K562 (cell line): ENCODE results near the gene CUL3.

Experiments
- BHLHE40 ChIP-seq: IDR thresholded peaks from 2 replicates; pipeline ENCODE4 v1.6.1; 2011; ENCODE audit warnings: low read length, improper control_type of control experiment
- PHB ChIP-seq: fragments of 250-450 bp; sonication (Bioruptor Pico); IDR thresholded peaks from 2 replicates; pipeline ENCODE4 v1.5.0; 2021
- XRCC5 ChIP-seq: fragments of 200-400 bp; formaldehyde crosslinking; IDR thresholded peaks from 2 replicates; pipeline ENCODE4 v1.6.1; 2017; ENCODE audit warnings: low read depth, mild to moderate bottlenecking, low read length
- TF ChIP-seq, protein P1 (sequence below): fragments of 250-450 bp; sonication (Bioruptor Pico); IDR thresholded peaks from 2 replicates; pipeline ENCODE4 v1.5.0; 2021; ENCODE audit warnings: mild to moderate bottlenecking, borderline replicate concordance

DNA sequence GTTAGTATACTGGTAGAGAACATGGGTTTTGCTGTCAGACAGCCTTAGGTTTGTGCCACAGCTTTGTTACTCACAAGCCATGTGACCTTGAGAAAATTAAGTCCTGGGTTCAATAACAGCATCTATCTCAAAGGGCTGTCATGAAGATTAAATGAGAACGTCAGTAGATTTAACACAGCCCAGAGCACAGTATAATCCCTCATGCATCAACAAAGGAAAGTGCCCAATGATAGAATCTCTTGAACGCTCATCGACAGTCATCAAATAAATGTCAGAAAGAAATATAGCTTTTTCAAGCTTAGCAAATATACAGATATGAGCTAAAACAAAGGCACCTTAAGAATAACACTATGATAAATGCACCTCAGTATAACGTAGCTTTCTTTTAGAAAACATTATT lies 22.3 kb downstream of the CUL3 start:
- TF ChIP-seq BHLHE40, result no peak
- no peak for TF ChIP-seq PHB (CRISPR knock-in tag)
- no peak for TF ChIP-seq XRCC5
- TF ChIP-seq, protein P1, sequence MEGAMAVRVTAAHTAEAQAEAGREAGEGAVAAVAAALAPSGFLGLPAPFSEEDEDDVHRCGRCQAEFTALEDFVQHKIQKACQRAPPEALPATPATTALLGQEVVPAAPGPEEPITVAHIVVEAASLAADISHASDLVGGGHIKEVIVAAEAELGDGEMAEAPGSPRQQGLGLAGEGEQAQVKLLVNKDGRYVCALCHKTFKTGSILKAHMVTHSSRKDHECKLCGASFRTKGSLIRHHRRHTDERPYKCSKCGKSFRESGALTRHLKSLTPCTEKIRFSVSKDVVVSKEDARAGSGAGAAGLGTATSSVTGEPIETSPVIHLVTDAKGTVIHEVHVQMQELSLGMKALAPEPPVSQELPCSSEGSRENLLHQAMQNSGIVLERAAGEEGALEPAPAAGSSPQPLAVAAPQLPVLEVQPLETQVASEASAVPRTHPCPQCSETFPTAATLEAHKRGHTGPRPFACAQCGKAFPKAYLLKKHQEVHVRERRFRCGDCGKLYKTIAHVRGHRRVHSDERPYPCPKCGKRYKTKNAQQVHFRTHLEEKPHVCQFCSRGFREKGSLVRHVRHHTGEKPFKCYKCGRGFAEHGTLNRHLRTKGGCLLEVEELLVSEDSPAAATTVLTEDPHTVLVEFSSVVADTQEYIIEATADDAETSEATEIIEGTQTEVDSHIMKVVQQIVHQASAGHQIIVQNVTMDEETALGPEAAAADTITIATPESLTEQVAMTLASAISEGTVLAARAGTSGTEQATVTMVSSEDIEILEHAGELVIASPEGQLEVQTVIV (CRISPR knock-in tag), result no peak
